HG02610 (cell line): ENCODE measurements around the gene PRAMEF12.
"Not testable (repeated sequence)": the region's sequence is repeated elsewhere in the genome, so short reads cannot be mapped to it uniquely, and the experiment has no call there.

Source experiments
- ATAC-seq: cut with Tn5 transposase; IDR thresholded peaks from one replicate; pipeline ENCODE4 v1.9.1; 2021; ENCODE audit warnings: mild to moderate bottlenecking, moderate library complexity; ENCODE audit not compliant: unreplicated experiment

The PRAMEF12 gene

GRCh38 chr1:12773438-12773837 lies at the start of gene PRAMEF12:
Gene PRAMEF12, plus strand, starts transcription at chr1:12773738. Its CDS starts 1,130 bp downstream, at chr1:12774868.
- no peak for ATAC-seq

GRCh38 chr1:12728391-12728790 lies 45.1 kb upstream of the PRAMEF12 start:
- ATAC-seq: no peak

DNA sequence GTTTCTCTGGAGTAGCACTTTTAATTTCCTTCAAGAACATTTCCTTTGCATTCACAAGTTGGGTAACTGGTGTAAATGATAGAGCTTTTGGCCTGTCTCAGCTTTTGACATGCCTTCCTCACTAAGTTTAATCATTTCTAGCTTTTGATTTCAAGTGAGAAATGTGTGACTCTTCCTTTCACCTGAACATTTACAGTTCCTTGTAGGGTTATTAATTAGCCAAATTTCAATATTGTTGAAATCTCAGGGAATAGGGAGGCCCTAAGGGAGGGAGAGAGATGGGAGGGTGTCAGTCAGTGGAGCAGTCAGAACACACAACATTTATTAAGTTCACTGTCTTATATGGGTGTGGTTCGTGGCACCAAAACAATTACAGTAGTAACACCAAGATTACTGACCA lies 43.4 kb upstream of the PRAMEF12 start:
- no peak for ATAC-seq

DNA sequence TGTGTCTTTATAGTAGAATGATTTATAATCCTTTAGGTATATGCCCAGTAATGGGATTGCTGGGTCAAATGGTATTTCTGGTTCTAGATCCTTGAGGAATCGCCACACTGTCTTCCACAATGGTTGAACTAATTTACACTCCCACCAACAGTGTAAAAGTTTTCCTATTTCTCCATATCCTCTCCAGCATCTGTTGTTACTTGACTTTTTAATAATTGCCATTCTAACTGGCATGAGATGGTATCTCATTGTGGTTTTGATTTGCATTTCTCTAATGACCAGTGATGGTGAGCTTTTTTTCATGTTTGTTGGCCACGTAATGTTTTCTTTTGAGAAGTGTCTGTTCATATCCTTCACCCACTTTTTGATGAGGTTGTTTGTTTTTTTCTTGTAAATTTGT lies 42.5 kb upstream of the PRAMEF12 start:
- ATAC-seq: not testable (repeated sequence)

DNA sequence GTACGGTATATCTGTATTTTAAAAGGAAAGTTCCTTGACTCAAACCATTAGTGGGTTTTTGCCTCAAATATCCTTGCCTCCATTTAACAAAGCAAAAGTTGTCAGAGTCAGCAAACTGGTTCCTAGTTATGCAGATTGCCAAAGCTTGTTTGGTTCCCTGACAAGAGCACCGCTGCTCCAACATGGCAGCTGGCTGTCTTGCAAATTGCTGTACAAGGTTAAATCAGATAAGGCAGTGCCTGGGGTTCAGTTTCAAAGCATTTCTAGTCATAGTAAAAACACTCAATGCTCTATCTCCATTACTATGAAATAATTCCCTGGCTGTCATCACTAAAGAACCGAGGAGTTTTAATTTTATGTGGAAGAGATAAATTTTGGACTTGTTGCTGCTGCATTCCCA lies 38.9 kb upstream of the PRAMEF12 start:
- no peak for ATAC-seq

DNA sequence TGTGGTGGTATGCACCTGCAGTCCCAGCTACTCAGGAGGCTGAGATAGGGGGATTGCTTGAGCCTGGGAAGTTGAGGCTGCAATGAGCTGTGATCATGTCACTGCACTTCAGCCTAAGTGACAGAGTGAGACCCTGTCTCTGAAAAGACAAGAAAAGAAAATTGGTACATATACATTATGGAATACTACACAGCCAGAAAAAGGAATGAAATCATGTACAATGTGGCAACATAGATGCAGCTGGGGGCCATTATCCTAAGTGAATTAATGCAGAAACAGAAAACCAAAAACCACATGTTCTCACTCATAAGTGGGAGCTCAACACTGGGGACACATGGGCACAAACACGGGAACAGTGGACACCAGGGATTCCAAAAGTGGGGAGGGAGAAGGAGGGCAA lies 34.6 kb upstream of the PRAMEF12 start:
- ATAC-seq: no peak

- no peak for ATAC-seq
Observed at GRCh38 chr1:12739613-12740012, 33.9 kb upstream of the PRAMEF12 start.

DNA sequence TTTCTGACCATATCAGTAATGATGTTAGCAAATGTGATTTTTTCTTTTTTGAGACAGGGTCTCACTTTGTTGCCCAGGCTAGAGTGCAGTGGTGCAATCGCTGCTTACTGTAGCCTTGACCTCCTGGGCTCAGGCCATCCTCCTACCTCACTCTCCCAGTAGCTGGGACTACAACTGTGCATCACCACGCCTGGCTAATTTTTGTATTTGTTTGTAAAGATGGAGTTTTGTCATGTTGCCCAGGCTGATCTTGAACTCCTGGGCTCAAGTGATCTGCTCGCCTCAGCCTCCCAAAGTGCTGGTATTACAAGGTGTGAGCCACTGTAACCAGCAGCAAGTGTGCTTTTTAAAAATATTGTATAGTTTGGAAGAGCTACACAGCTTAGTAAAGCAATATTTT lies 31.6 kb upstream of the PRAMEF12 start:
- no peak for ATAC-seq

GRCh38 chr1:12745126-12745991 lies 28.2 kb upstream of the PRAMEF12 start:
- no peak for ATAC-seq

- ATAC-seq: no peak
Observed at GRCh38 chr1:12745992-12746323, 27.6 kb upstream of the PRAMEF12 start, which contains the start of gene CFAP107. Gene CFAP107, plus strand, starts transcription at chr1:12746200. Its CDS starts 231 bp downstream, at chr1:12746431.

- no peak for ATAC-seq
Observed at GRCh38 chr1:12748778-12749355, 24.7 kb upstream of the PRAMEF12 start.

DNA sequence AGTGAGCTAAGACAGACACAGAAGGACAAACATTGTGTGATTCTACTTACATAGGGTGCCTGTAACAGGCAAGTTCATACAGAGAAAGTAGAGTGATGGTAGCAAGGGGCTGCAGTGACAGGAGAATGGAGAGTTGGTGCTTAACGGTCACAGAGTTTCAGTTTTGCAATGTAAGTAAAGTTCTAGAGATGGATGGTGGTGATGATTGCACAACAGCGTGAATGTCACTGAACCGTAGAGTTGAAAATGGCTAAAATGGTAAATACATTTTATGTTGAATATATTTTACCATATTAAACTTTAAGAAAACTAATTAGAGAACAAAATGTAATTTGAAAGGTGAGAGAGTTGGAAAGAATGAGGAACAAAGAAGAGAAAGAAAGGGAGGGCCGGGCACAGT lies 18.8 kb upstream of the PRAMEF12 start:
- no peak for ATAC-seq

GRCh38 chr1:12756273-12756672 lies 17.3 kb upstream of the PRAMEF12 start:
- no peak for ATAC-seq

DNA sequence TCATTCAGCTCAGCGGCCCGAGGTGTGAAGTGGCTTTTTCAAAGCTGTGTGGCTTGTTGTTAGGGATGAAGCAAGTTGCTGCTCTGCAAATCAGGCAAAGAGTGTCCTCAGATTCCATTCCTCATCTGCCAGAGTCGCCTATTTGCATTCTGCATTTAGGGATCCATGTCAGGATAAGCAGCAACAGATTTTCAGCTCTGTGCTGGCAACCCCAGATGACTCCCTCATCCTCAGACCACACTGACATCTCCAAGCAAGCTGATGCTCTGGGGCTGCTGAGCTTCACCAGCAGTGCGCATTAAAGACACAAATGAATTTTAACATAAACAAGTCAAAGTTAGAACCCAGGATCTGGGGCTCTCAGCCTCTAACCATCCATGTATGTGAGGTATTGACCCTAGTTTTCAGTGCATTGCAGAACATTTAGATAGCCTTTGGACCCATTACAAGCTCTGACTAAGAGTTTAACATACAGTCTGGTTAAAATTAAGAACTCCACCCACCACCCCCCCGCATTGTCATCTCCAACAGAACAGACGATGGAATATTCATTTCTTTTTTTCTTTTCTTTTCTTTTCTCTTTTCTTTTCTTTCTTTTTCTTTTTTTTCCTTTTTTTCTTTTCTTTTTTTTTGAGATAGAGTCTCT lies 16.6 kb upstream of the PRAMEF12 start:
- no peak for ATAC-seq

GRCh38 chr1:12757836-12758235 lies 15.7 kb upstream of the PRAMEF12 start:
- no peak for ATAC-seq

GRCh38 chr1:12760256-12760795 lies 13.2 kb upstream of the PRAMEF12 start:
- ATAC-seq: no peak

DNA sequence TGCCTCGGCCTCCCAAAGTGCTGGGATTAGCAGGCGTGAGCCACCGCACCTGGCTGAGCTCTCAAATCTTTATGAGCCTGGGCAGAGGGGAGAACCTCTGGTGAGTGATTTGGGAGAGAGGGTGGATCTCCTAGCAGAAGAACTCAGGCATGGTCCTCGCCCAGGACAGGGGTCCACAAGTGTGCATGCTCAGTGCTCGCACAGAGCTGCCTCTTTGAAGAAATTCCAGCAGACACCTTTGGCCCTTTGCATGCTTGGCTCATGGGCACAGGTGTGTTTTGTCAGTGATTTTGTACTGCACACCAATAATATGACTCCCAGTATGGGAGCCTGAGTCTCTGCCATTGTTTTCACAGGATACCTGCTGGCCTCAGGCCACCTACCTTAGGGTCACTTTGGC lies 11.8 kb upstream of the PRAMEF12 start:
- no peak for ATAC-seq

DNA sequence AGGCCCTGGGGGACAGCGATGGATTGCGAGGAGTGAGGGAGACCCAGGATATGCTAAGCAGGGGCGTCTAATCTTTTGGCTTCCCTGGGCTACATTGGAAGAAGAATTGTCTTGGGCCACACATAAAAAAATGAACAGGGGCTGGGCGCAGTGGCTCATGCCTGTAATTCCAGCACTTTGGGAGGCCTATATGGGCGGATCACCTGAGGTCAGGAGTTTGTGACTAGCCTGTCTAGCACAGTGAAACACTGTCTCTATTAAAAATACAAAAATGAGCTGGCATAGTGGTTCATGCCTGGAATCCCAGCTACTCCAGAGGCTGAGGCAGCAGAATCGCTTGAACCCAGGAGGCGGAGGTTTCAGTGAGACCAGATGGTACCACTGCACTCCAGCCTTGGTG lies 10.8 kb upstream of the PRAMEF12 start:
- ATAC-seq: no peak

DNA sequence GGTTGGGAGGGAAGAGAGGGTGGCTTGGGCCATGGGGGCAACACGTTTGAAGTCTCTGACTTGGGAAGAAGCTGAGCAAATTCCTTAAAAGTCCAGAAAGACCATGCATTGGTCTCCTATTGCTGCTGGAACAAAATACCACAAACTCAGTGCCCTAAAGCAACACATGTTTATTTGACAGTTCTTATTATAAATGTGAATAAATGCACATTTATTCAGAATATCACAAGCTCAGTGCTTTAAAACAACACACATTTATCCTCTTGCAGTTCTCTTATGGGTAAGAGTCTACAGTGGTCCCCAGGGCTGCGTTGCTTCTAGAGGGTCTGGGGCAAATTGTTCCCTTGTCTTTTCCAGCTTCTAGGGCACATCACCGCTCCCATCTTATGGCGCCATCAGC lies 10.1 kb upstream of the PRAMEF12 start:
- no peak for ATAC-seq

DNA sequence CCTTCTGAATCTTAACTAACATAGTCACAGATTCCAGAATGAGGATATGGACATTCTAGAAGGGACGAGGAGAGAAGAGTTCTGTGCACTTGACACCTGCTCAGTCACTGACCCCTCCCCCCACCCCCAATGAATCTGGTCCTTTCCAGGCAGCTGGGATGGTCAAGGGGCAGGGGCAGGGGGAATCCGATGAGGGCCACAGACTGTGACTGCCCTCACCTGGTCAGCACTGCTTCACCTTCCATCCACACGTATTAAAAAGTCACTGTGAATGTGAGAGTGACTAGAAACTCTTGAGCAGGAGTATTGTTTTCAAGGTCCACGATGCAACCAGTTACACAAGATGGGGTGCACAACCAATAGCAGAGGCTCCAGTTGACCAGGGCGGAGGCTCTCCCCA lies 9.5 kb upstream of the PRAMEF12 start:
- ATAC-seq: no peak

DNA sequence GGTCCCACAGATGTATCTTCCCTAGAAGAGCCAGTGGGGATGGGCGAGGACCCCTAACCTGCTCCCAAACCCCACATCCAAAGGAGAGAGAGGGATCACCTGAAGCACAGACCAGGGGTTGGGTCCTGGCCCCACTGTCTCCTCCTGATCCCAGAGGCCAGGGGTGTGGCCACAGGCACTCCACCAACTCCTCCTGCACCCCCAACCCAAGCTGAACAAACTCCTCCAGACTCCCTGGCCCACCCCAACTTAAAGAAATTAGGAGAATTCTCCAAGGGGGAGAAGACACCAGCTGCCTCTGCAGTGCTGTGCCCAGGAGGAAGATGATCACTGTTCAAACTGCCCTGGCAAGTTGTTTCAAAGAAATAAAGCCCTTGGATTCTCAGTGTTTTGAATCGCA lies 4.5 kb upstream of the PRAMEF12 start:
- ATAC-seq: no peak
